ENCODE data around the gene RBM5. TPM values are rescaled to one million over a fixed set of nuclear protein-coding genes. Genes with fewer than 3 reads are reported as not detected.

The RBM5 gene
- total RNA-seq, 4 donors from 2014 or later, result 41.1 to 108 (median 48.2) TPM

- H3K4me3 ChIP-seq, result no peak overlapping the region
- intact Hi-C loops (cut with DNase I; ENCODE audit: low total_unique reads), result no loop called here
- peaks cover 18 to 33% of the 10 kb centered on the region in 2 donors for H3K4me1 ChIP-seq
Observed at GRCh38 chr3:50157827-50158529, 69.3 kb downstream of the RBM5 start.

GRCh38 chr3:50158530-50159146 is 69.9 kb downstream of the RBM5 start:
- in situ Hi-C loops (cut with MboI; ENCODE audit: low sequenced_read_pairs in 4 of 4) (no loop called here), intact Hi-C loops (cut with DNase I; ENCODE audit: low total_unique reads) (no loop called here)
- H3K4me1 ChIP-seq, result peaks cover 22 to 38% of the 10 kb centered on the region in 2 donors
- ATAC-seq (no peak), DNase-seq (no peak)
- no peaks in the 10 kb centered on the region for H3K27me3 ChIP-seq
- H3K4me3 ChIP-seq, result no peak overlapping the region
- no peaks in the 10 kb centered on the region for H3K9me3 ChIP-seq
- peak overlapping the region; percentile 57 to 82 (median 77) for H3K27ac ChIP-seq
- TF ChIP-seq CTCF (IDR thresholded peaks at IDR 0.05 in 4 of 5, conservative IDR thresholded peaks at IDR 0.05 in 1 of 5), result no peak
- no peak for TF ChIP-seq POLR2A (IDR thresholded peaks at IDR 0.05)
- no peaks in the 10 kb centered on the region for H3K36me3 ChIP-seq

More at GRCh38 chr3:50157827-50158529, 69.3 kb downstream of the RBM5 start:
- Histone ChIP-seq H3K27ac (peak overlapping the region; percentile 57 to 82 (median 77)), H3K27me3 (no peaks in the 10 kb centered on the region), H3K9me3 (no peaks in the 10 kb centered on the region), H3K36me3 (no peaks in the 10 kb centered on the region)
- no peak for ATAC-seq
- no peak for DNase-seq
- in situ Hi-C loops (cut with MboI; ENCODE audit: low sequenced_read_pairs in 4 of 4), result no loop called here
- no peak for TF ChIP-seq POLR2A (IDR thresholded peaks at IDR 0.05)
- no peak for TF ChIP-seq CTCF (IDR thresholded peaks at IDR 0.05 in 4 of 5, conservative IDR thresholded peaks at IDR 0.05 in 1 of 5)

- peak overlapping the region; percentile 59 to 82 (median 77) for H3K27ac ChIP-seq
- no peaks in the 10 kb centered on the region for H3K27me3 ChIP-seq
- H3K36me3 ChIP-seq, result no peaks in the 10 kb centered on the region
- ATAC-seq, result no peak
- no peak for DNase-seq
- intact Hi-C loops (cut with DNase I; ENCODE audit: low total_unique reads), result no loop called here
- H3K4me3 ChIP-seq, result no peak overlapping the region
- H3K4me1 ChIP-seq, result peaks cover 41 to 50% of the 10 kb centered on the region in 2 donors
- TF ChIP-seq CTCF (IDR thresholded peaks at IDR 0.05 in 4 of 5, conservative IDR thresholded peaks at IDR 0.05 in 1 of 5) (no peak), POLR2A (IDR thresholded peaks at IDR 0.05) (no peak)
- no peaks in the 10 kb centered on the region for H3K9me3 ChIP-seq
- in situ Hi-C loops (cut with MboI; ENCODE audit: low sequenced_read_pairs in 4 of 4), result no loop called here
Observed at GRCh38 chr3:50160561-50160983, 71.9 kb downstream of the RBM5 start.

GRCh38 chr3:50161320-50161719 is 72.6 kb downstream of the RBM5 start:
- in situ Hi-C loops (cut with MboI; ENCODE audit: low sequenced_read_pairs in 4 of 4) (no loop called here), intact Hi-C loops (cut with DNase I; ENCODE audit: low total_unique reads) (no loop called here)
- peak overlapping the region in 1 of 4 donors; percentile 17 for H3K4me3 ChIP-seq
- TF ChIP-seq POLR2A (IDR thresholded peaks at IDR 0.05) (no peak), CTCF (IDR thresholded peaks at IDR 0.05 in 4 of 5, conservative IDR thresholded peaks at IDR 0.05 in 1 of 5) (no peak)
- no peaks in the 10 kb centered on the region for H3K27me3 ChIP-seq
- ATAC-seq, result no peak
- no peaks in the 10 kb centered on the region for H3K9me3 ChIP-seq
- H3K27ac ChIP-seq, result peak overlapping the region; percentile 59 to 82 (median 77)
- peaks cover 41 to 53% of the 10 kb centered on the region in 2 donors for H3K4me1 ChIP-seq
- no peaks in the 10 kb centered on the region for H3K36me3 ChIP-seq
- no peak for DNase-seq

Measured in gastrocnemius medialis (tissue), 4 donors.